Activated effector memory CD4-positive, alpha-beta T cell treated with Interleukin-2 at 50 U/mL for 16 hours (primary cell): ENCODE measurements around the gene GAS2L3.

ENCODE experiments used
- DNase-seq: peaks from one replicate; pipeline ENCODE4 v3.0.0-alpha.2; 2020

Gene GAS2L3

GRCh38 chr12:100668945-100669536, 95.6 kb downstream of the GAS2L3 start:
- peak; percentile 2 for DNase-seq

GRCh38 chr12:100669922-100670321, 96.4 kb downstream of the GAS2L3 start:
- no peak for DNase-seq

- no peak for DNase-seq
These were observed 98.1 kb downstream of the GAS2L3 start for GRCh38 chr12:100671396-100672074.

GRCh38 chr12:100672075-100672592, 98.7 kb downstream of the GAS2L3 start:
- no peak for DNase-seq

GRCh38 chr12:100674036-100674888, 100.8 kb downstream of the GAS2L3 start:
- DNase-seq = no peak
